GM12892 (cell line): ENCODE results near the gene MLX.
A peak's percentile ranks its signal among the peaks of the same experiment; 100 is the strongest.

Source experiments
- POLR2AphosphoS5 ChIP-seq: IDR thresholded peaks from 2 replicates; pipeline ENCODE4 v1.6.1; 2011; ENCODE audit warnings: low read depth, low read length, control low read depth
- TAF1 ChIP-seq: IDR thresholded peaks from 2 replicates; pipeline ENCODE4 v1.6.1; 2011; ENCODE audit warnings: low read depth, mild to moderate bottlenecking, control low read depth, low read length, borderline replicate concordance

- peak; percentile 70 for TF ChIP-seq POLR2AphosphoS5
- 0 out of 2 replicates have a peak, but pooled peaks have one; percentile 35 for TF ChIP-seq TAF1
Observed at GRCh38 chr17:42554250-42555121, 12.4 kb upstream of the MLX start.
